Hematopoietic multipotent progenitor cell treated with erythropoietin and hydrocortisone succinate and interleukin-3 and kit ligand, for 17 days (in vitro differentiated cells): ENCODE measurements around the gene PAF1.

Experiments used
- DNase-seq: peaks from one replicate; pipeline ENCODE4 v3.0.0-alpha.2; 2015; ENCODE audit warnings: low spot score

The PAF1 gene

GRCh38 chr19:39416152-39417120 is 25.5 kb upstream of the PAF1 start:
- no peak for DNase-seq

- DNase-seq, result no peak
Observed at GRCh38 chr19:39415111-39416046, 24.5 kb upstream of the PAF1 start.

- DNase-seq, result no peak
Observed at GRCh38 chr19:39413911-39414608, 23.2 kb upstream of the PAF1 start.

- no peak for DNase-seq
Observed at GRCh38 chr19:39413272-39413910, 22.5 kb upstream of the PAF1 start.

- DNase-seq, result no peak
Observed at GRCh38 chr19:39412867-39413271, 22.0 kb upstream of the PAF1 start.

- peak; percentile 94 for DNase-seq
Observed at GRCh38 chr19:39412100-39412866, 21.4 kb upstream of the PAF1 start, which contains the start of gene PLEKHG2. Gene PLEKHG2 (plus strand): TSS chr19:39412669. CDS start chr19:39414087, 1,418 bp downstream.

GRCh38 chr19:39411832-39412099 is 20.9 kb upstream of the PAF1 start:
- DNase-seq, result peak; percentile 94

GRCh38 chr19:39411081-39411831 is 20.4 kb upstream of the PAF1 start:
- no peak for DNase-seq

GRCh38 chr19:39410831-39411080 is 19.9 kb upstream of the PAF1 start:
- DNase-seq, result peak; percentile 28

- peak; percentile 15 for DNase-seq
Observed at GRCh38 chr19:39410017-39410830, 19.3 kb upstream of the PAF1 start.

GRCh38 chr19:39409208-39410016 is 18.5 kb upstream of the PAF1 start:
- DNase-seq, result peak; percentile 78

- DNase-seq, result peak; percentile 35
Observed at GRCh38 chr19:39408392-39409207, 17.7 kb upstream of the PAF1 start.

- peak; percentile 71 for DNase-seq
Observed at GRCh38 chr19:39407660-39408391, 16.9 kb upstream of the PAF1 start.

- no peak for DNase-seq
Observed at GRCh38 chr19:39407410-39407659, 16.4 kb upstream of the PAF1 start.

GRCh38 chr19:39406656-39407409 is 15.9 kb upstream of the PAF1 start, which contains the start of gene ZFP36:
Gene ZFP36 (plus strand): TSS chr19:39406847. CDS start chr19:39406905, 58 bp downstream.
- DNase-seq, result peak; percentile 77

GRCh38 chr19:39405958-39406655 is 15.2 kb upstream of the PAF1 start:
- DNase-seq, result peak; percentile 68
